GM06990 (cell line): Measurements from ENCODE around the gene OR9K2.
"Not testable (repeated sequence)": the region's sequence is repeated elsewhere in the genome, so short reads cannot be mapped to it uniquely, and the experiment has no call there.

ENCODE experiments used
- DNase-seq: peaks from one replicate; pipeline ENCODE4 v3.0.0-alpha.2; 2011; ENCODE audit not compliant: insufficient read length; ENCODE audit errors: extremely low read depth
- H3K27me3 ChIP-seq: replicated peaks from 2 replicates; pipeline ENCODE4 v1.6.0; 2011; ENCODE audit warnings: low read length; ENCODE audit not compliant: control insufficient read depth, insufficient read depth
- H3K36me3 ChIP-seq: 2 replicates; pipeline ENCODE4 v1.5.1; 2011; ENCODE audit warnings: low read length; ENCODE audit not compliant: control insufficient read depth, insufficient read depth
- H3K4me3 ChIP-seq: replicated peaks from 2 replicates; pipeline ENCODE4 v1.5.1; 2011; ENCODE audit warnings: low read depth, mild to moderate bottlenecking, control low read depth, low read length
- TF ChIP-seq, protein P1 (sequence below): IDR thresholded peaks from 2 replicates; pipeline ENCODE4 v1.5.1; 2011; ENCODE audit warnings: low read length, control low read depth, mild to moderate bottlenecking, inconsistent platforms; ENCODE audit not compliant: insufficient read depth, poor library complexity, severe bottlenecking

OR9K2 gene

DNA sequence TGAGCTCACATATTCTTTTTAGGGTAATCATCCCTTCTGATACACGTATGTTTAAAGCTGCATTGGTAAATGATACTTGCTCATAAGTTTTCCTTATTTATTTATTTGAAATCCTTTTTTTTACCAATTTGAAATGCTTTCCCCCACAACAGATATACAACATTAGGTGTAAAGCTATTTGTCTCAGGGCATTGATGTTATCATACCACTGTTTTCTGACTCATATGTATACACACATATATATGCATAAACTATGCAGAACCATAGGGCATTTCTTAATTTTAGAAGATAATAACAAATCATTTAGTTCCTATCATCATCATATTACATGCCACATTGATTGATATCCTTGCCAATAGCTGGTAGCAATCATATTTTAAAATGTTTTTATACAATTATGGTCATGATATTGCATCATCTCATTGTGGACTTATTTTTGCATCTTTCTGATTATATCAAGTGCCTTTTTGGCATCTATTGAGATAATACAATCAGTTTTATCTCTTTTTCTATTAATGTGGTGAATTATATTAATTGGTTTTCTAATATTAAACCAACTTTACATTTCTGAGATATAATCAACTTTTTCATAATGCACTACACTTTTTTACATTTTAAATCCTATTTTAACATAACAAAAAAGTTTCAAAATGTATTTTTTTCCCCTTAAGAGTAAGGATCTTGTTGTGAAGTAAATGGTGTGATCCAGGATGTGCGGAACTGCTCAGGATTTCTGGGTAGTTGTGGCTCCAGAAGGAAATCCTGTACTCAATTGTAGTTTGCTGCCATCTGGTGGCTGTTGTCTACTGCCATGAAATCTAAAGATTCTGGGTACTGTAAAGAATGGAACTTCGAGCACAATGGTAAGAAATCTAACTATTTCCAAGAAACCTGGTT lies 16.7 kb downstream of the OR9K2 start:
- Histone ChIP-seq H3K4me3 (no peak overlapping the region), H3K36me3 (no peaks in the 10 kb centered on the region), H3K27me3 (no peaks in the 10 kb centered on the region)
- TF ChIP-seq, protein P1, sequence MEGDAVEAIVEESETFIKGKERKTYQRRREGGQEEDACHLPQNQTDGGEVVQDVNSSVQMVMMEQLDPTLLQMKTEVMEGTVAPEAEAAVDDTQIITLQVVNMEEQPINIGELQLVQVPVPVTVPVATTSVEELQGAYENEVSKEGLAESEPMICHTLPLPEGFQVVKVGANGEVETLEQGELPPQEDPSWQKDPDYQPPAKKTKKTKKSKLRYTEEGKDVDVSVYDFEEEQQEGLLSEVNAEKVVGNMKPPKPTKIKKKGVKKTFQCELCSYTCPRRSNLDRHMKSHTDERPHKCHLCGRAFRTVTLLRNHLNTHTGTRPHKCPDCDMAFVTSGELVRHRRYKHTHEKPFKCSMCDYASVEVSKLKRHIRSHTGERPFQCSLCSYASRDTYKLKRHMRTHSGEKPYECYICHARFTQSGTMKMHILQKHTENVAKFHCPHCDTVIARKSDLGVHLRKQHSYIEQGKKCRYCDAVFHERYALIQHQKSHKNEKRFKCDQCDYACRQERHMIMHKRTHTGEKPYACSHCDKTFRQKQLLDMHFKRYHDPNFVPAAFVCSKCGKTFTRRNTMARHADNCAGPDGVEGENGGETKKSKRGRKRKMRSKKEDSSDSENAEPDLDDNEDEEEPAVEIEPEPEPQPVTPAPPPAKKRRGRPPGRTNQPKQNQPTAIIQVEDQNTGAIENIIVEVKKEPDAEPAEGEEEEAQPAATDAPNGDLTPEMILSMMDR: peak; percentile 81
- DNase-seq: no peak

DNA sequence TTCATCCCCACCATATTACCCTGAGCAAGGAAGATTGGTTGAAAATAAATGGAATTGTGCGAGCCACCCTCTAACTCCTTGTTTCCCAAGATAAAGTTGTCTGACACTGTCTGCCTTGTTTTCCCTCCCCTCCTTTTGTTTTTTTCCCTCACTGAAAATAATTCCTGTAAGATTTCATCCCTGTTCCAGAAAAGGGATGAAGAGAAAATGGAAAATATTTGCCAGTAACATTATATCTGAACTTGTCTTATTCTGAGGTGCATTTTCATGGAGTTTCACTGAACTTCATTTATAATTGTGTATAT lies 17.3 kb downstream of the OR9K2 start:
- H3K27me3 ChIP-seq: no peaks in the 10 kb centered on the region
- TF ChIP-seq, protein P1: no peak
- DNase-seq: no peak
- H3K4me3 ChIP-seq: no peak overlapping the region
- H3K36me3 ChIP-seq: no peaks in the 10 kb centered on the region

DNA sequence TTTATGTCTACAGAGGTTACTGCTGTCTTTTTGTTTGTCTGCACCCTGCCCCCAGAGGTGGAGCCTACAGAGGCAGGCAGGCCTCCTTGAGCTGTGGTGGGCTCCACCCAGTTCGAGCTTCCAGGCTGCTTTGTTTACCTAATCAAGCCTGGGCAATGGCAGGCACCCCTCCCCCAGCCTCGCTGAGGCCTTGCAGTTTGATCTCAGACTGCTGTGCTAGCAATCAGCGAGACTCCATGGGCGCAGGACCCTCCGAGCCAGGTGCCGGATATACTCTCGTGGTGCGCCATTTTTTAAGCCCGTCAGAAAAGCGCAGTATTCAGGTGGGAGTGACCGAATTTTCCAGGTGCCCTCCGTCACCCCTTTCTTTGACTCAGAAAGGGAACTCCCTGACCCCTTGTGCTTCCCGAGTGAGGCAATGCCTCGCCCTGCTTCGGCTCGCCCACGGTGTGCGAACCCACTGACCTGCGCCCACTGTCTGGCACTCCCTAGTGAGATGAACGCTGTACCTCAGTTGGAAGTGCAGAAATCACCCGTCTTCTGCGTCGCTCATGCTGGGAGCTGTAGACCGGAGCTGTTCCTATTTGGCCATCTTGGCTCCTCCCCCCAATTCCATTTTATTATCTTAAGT lies 40.9 kb downstream of the OR9K2 start:
- H3K4me3 ChIP-seq, H3K27me3 ChIP-seq, DNase-seq, H3K36me3 ChIP-seq: not testable (repeated sequence)

DNA sequence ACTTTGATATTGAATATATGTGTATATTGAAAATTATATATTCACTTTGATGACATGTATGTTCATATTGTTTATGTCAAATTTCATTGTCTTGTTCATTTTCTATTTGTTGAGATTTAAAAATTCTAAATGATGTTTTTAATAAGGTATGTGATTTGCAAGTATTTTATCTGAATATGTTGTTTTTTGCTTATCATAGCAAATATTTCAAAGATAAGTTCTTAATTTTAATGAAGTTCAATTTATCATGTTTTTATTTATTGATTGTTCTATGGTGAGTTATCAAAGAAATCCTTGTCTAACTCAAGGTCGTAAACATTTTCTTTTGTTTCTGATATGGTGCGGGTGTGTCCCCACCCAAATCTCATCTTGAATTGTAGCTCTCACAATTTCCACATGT lies 45.2 kb downstream of the OR9K2 start:
- Histone ChIP-seq H3K27me3 (no peaks in the 10 kb centered on the region), H3K36me3 (no peaks in the 10 kb centered on the region), H3K4me3 (no peak overlapping the region)
- TF ChIP-seq, protein P1: no peak
- DNase-seq: no peak

DNA sequence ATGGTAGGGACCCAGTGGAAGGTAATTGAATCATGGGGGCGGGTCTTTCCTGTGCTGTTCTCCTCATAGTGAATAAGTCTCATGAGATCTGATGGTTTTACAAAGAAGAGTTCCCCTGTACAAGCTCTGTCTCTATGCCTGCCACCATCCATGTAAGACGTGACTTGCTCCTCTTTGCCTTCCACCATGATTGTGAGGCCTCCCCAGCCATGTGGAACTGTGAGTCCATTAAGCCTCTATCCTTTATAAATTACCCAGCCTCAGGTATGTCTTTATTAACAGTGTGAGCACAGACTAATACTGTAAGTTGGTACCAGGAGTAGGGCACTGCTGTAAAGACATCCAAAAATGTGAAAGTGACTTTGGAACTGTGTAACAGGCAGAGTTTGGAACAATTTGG lies 45.6 kb downstream of the OR9K2 start:
- not testable (repeated sequence) for DNase-seq, H3K27me3 ChIP-seq, H3K36me3 ChIP-seq, H3K4me3 ChIP-seq

DNA sequence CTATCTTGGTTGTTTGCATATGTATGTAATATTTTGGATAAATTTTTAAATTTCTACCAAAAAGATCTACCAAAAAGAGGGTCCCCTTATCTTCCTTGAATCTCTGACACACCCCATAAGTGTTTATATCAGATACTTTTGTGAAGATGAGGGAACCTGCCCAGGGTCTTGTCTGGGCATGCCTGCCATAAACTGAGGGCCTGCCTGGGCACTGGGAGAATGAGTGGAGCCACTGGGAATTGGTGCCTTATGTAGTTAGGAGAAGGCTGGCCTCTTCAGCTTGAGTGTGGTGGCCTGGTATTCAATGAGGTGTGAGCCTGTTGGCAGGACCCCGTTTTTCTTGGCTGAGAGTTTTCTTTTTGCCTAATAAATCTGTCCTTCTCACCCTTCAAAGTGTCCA lies 46.5 kb downstream of the OR9K2 start:
- TF ChIP-seq, protein P1: no peak
- Histone ChIP-seq H3K36me3 (no peaks in the 10 kb centered on the region), H3K27me3 (no peaks in the 10 kb centered on the region), H3K4me3 (no peak overlapping the region)
- DNase-seq: no peak

DNA sequence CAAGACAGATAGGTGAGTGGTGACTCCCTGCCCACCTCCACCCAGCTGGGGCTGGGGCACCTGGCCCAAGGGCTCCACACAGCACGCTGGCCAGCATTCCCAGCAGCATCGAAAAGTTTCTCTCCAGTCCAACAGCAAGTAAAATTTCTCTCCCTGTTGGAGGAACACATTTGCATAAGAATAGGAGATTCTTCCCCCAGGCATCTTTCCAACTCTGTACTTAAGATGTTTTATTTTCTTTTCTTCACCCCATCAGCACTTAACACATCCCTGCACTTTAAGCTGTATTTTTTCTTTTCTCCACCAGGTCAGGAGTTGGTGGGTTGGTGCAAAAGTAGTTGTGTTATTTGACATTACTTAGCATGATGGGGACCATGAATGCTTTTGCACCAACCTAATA lies 47.2 kb downstream of the OR9K2 start:
- TF ChIP-seq, protein P1: no peak
- DNase-seq: no peak
- no peaks in the 10 kb centered on the region for H3K36me3 ChIP-seq
- no peak overlapping the region for H3K4me3 ChIP-seq
- no peaks in the 10 kb centered on the region for H3K27me3 ChIP-seq
